DOHH2 (cell line): ENCODE measurements around the gene SS18L1.
A peak's percentile ranks its signal among the peaks of the same experiment; 100 is the strongest.

Source experiments
- H3F3A ChIP-seq: fragments of 200-600 bp; sonication (generic), shearing (Covaris generic); 2 replicates; pipeline ENCODE4 v1.6.0; 2016; ENCODE audit warnings: antibody characterized with exemption, mild to moderate bottlenecking; ENCODE audit not compliant: control insufficient read depth, insufficient read depth
- H3K27ac ChIP-seq: fragments of 200-600 bp; sonication (generic); 2 replicates; pipeline ENCODE4 v1.5.1; 2014; ENCODE audit warnings: low read depth, mild to moderate bottlenecking, low read length, moderate library complexity
- H3K27me3 ChIP-seq: fragments of 200-600 bp; sonication (generic); 2 replicates; pipeline ENCODE4 v1.6.1; 2014; ENCODE audit warnings: mild to moderate bottlenecking, low read length, mixed read lengths; ENCODE audit not compliant: control insufficient read depth
- H3K36me3 ChIP-seq: fragments of 200-600 bp; sonication (generic); 2 replicates; pipeline ENCODE4 v1.6.1; 2014; ENCODE audit warnings: mild to moderate bottlenecking, low read length, moderate library complexity, mixed read lengths; ENCODE audit not compliant: control insufficient read depth
- H3K4me1 ChIP-seq: fragments of 200-600 bp; sonication (generic); 2 replicates; pipeline ENCODE4 v1.6.1; 2014; ENCODE audit warnings: mild to moderate bottlenecking, low read length, mixed read lengths; ENCODE audit not compliant: control insufficient read depth
- H3K4me2 ChIP-seq: fragments of 200-600 bp; sonication (generic); 2 replicates; pipeline ENCODE4 v1.6.0; 2014; ENCODE audit warnings: mild to moderate bottlenecking, low read length, moderate library complexity
- H3K4me3 ChIP-seq: fragments of 200-600 bp; sonication (generic); 2 replicates; pipeline ENCODE4 v1.5.1; 2014; ENCODE audit warnings: mild to moderate bottlenecking, low read length, mixed read lengths
- H3K79me2 ChIP-seq: fragments of 200-600 bp; sonication (generic); 2 replicates; pipeline ENCODE4 v1.6.1; 2014; ENCODE audit warnings: mild to moderate bottlenecking, low read length, mixed read lengths; ENCODE audit not compliant: control insufficient read depth
- H3K9me2 ChIP-seq: fragments of 200-600 bp; sonication (generic); replicated peaks from 2 replicates; pipeline ENCODE4 v1.6.1; 2014; ENCODE audit warnings: mild to moderate bottlenecking, low read length, mixed read lengths; ENCODE audit not compliant: control insufficient read depth
- H3K9me3 ChIP-seq: fragments of 200-600 bp; sonication (generic); 2 replicates; pipeline ENCODE4 v1.6.1; 2014; ENCODE audit warnings: antibody characterized with exemption, low read length, mixed read lengths; ENCODE audit not compliant: control insufficient read depth, insufficient read depth
- H4K20me1 ChIP-seq: fragments of 200-600 bp; sonication (generic); 2 replicates; pipeline ENCODE4 v1.6.0; 2014; ENCODE audit warnings: low read depth, mild to moderate bottlenecking, antibody characterized with exemption, low read length, moderate library complexity; ENCODE audit not compliant: control insufficient read depth, insufficient read depth
- CTCF ChIP-seq: fragments of 200-600 bp; sonication (generic); IDR thresholded peaks from one replicate; pipeline ENCODE4 v1.5.1; 2014; ENCODE audit warnings: antibody characterized with exemption, mild to moderate bottlenecking, low read depth, low read length; ENCODE audit not compliant: poor library complexity, severe bottlenecking
- EZH2phosphoT487 ChIP-seq: fragments of 200-600 bp; sonication (generic); IDR thresholded peaks from 2 replicates; pipeline ENCODE4 v1.6.1; 2017; ENCODE audit warnings: borderline replicate concordance, mild to moderate bottlenecking, antibody characterized with exemption, low read length, moderate library complexity, mixed read lengths

The SS18L1 gene

GRCh38 chr20:62129731-62130531 lies 13.6 kb upstream of the SS18L1 start:
- H3F3A ChIP-seq = peaks cover 23% of the 10 kb centered on the region
- TF ChIP-seq EZH2phosphoT487 (no peak), CTCF (no peak)
- peaks cover 54% of the 10 kb centered on the region for H3K79me2 ChIP-seq
- H4K20me1 ChIP-seq = no peaks in the 10 kb centered on the region
- H3K9me3 ChIP-seq = no peaks in the 10 kb centered on the region
- H3K36me3 ChIP-seq = peaks cover 97% of the 10 kb centered on the region
- H3K4me2 ChIP-seq = peak overlapping the region; percentile 87
- peaks cover 37% of the 10 kb centered on the region for H3K4me1 ChIP-seq
- peak overlapping the region; percentile 91 for H3K27ac ChIP-seq
- no peaks in the 10 kb centered on the region for H3K9me2 ChIP-seq
- no peaks in the 10 kb centered on the region for H3K27me3 ChIP-seq
- peak overlapping the region; percentile 69 for H3K4me3 ChIP-seq

- no peaks in the 10 kb centered on the region for H4K20me1 ChIP-seq
- H3K4me2 ChIP-seq = no peak overlapping the region
- H3K27ac ChIP-seq = no peak overlapping the region
- TF ChIP-seq EZH2phosphoT487 (no peak), CTCF (no peak)
- peaks cover 41% of the 10 kb centered on the region for H3K4me1 ChIP-seq
- no peaks in the 10 kb centered on the region for H3K27me3 ChIP-seq
- H3F3A ChIP-seq = peaks cover 36% of the 10 kb centered on the region
- H3K4me3 ChIP-seq = no peak overlapping the region
- H3K9me2 ChIP-seq = no peaks in the 10 kb centered on the region
- H3K79me2 ChIP-seq = peaks cover 56% of the 10 kb centered on the region
- H3K36me3 ChIP-seq = peaks cover 97% of the 10 kb centered on the region
- no peaks in the 10 kb centered on the region for H3K9me3 ChIP-seq
These were observed 11.8 kb upstream of the SS18L1 start for GRCh38 chr20:62131560-62132320.

GRCh38 chr20:62132421-62132820 lies 11.1 kb upstream of the SS18L1 start:
- H3K36me3 ChIP-seq = peaks cover 96% of the 10 kb centered on the region
- H4K20me1 ChIP-seq = peaks cover 4% of the 10 kb centered on the region; the same call in 1 of the 2 replicates
- H3K4me2 ChIP-seq = no peak overlapping the region
- no peak overlapping the region for H3K27ac ChIP-seq
- peaks cover 56% of the 10 kb centered on the region for H3K79me2 ChIP-seq
- no peak overlapping the region for H3K4me3 ChIP-seq
- H3F3A ChIP-seq = peaks cover 41% of the 10 kb centered on the region
- no peaks in the 10 kb centered on the region for H3K9me2 ChIP-seq
- TF ChIP-seq EZH2phosphoT487 (no peak), CTCF (no peak)
- H3K27me3 ChIP-seq = no peaks in the 10 kb centered on the region
- H3K9me3 ChIP-seq = no peaks in the 10 kb centered on the region
- peaks cover 40% of the 10 kb centered on the region for H3K4me1 ChIP-seq
